Activated T-helper 17 cell treated with anti-CD3 and anti-CD28 coated beads, Interleukin-2, amount 50 U/mL, for 72 hours (primary cell): ENCODE results near the gene RPL36. TPM values are rescaled to one million over a fixed set of nuclear protein-coding genes. Genes with fewer than 3 reads are reported as not detected.
"Not testable (repeated sequence)": the region's sequence is repeated elsewhere in the genome, so short reads cannot be mapped to it uniquely, and the experiment has no call there.

Source experiments
- ATAC-seq: fragments of 150-1000 bp; cut with Tn5 transposase; replicated peaks from 2 replicates; pipeline ENCODE4 v1.10.0; 2021; ENCODE audit warnings: mild to moderate bottlenecking, moderate library complexity
- H3K27ac Mint-ChIP-seq: one replicate; pipeline ENCODE4 v1.8.0; 2022; ENCODE audit warnings: mixed read lengths
- H3K27me3 Mint-ChIP-seq: one replicate; pipeline ENCODE4 v1.8.0; 2022; ENCODE audit warnings: mixed read lengths
- H3K36me3 Mint-ChIP-seq: one replicate; pipeline ENCODE4 v1.8.0; 2022; ENCODE audit warnings: low read depth, mild to moderate bottlenecking, mixed read lengths
- H3K4me1 Mint-ChIP-seq: one replicate; pipeline ENCODE4 v1.8.0; 2022; ENCODE audit warnings: mixed read lengths
- H3K4me3 Mint-ChIP-seq: one replicate; pipeline ENCODE4 v1.8.0; 2022; ENCODE audit warnings: mild to moderate bottlenecking, mixed read lengths
- H3K9me3 Mint-ChIP-seq: one replicate; pipeline ENCODE4 v1.8.0; 2022; ENCODE audit warnings: mixed read lengths
- total RNA-seq, 2 donors: library from RNA; stranded (reverse); gene quantifications; one replicate each; pipeline ENCODE4 v1.2.3, GENCODE V29; 2022

RPL36 gene
- total RNA-seq, 2 donors from 2014 or later, result 860 to 1,029 TPM

DNA sequence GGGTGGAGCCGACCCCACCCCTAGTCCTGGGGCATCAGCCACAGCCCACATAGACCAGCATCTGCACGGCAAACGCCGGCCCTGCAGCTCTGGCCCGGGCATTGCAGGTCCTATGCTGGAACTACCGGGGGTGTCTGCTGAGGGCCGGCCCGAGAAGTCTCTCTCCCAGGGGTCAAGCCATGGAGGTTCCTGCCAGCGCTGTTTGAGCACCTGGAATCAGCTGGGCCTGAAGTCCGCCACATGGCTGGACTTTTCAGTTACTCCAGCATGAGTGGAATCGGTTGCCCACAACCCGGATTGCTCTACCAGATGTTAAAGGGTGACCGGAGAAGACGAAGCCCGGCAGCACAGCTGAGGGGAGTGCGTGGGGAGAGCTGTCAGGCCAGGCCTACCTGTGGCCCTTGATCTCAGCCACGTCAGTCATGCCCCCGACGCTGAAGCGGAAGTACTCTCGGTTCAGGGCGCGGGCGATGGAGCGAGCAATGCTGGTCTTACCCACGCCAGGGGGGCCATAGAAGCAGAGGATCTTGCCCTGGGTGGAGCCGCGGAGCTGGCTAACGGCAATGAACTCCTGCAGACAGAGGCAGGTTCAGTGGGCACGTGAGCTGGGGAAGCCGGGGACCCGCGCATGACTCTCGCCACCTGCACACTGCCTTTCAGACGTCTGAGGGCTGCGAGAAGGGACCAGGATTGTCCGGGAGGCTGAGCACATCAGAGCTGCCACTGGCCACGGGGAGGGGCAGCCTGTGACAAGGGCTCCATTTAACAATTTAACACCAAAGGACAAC, 8.7 kb downstream of the RPL36 start:
- H3K4me1 Mint-ChIP-seq, result peaks cover 5% of the 10 kb centered on the region
- H3K27ac Mint-ChIP-seq, result peak overlapping the region; percentile 22

DNA sequence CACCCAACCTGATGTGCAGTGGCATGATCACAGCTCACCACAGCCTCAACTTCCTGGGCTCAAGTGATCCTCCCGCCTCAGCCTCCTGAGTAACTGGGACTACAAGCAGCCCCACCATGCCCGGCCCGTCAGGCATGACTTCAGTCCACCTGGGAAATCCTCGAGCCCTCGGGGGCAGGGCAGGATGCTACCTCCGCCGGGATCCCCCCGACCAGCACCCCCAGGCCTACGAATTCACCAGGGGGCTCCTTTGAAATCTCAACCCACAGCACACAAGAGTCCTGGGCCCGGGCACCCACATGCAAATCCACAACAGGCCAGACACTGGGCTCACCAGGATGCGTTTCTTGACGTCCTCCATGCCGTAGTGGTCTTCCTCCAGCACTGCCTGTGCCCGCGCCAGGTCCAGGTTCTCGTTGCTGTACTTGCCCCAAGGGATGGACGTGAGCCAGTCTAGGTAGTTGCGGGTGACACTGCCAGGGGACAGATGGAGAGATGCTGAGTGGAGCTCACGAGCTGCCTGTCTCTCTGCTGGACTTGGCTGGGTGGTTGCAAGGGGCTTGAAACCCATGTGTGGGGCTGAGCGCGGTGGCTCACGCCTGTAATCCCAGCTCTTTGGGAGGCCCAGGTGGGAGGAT, 10.5 kb downstream of the RPL36 start:
- Mint-ChIP-seq H3K27ac (no peak overlapping the region), H3K27me3 (no peaks in the 10 kb centered on the region), H3K4me3 (no peak overlapping the region), H3K36me3 (peaks cover 80% of the 10 kb centered on the region), H3K4me1 (peaks cover 5% of the 10 kb centered on the region), H3K9me3 (no peaks in the 10 kb centered on the region)
- no peak for ATAC-seq

More for the DNA sequence above, 8.7 kb downstream of the RPL36 start:
- Mint-ChIP-seq H3K4me3 (no peak overlapping the region), H3K36me3 (peaks cover 81% of the 10 kb centered on the region), H3K9me3 (no peaks in the 10 kb centered on the region), H3K27me3 (no peaks in the 10 kb centered on the region)
- ATAC-seq, result no peak

DNA sequence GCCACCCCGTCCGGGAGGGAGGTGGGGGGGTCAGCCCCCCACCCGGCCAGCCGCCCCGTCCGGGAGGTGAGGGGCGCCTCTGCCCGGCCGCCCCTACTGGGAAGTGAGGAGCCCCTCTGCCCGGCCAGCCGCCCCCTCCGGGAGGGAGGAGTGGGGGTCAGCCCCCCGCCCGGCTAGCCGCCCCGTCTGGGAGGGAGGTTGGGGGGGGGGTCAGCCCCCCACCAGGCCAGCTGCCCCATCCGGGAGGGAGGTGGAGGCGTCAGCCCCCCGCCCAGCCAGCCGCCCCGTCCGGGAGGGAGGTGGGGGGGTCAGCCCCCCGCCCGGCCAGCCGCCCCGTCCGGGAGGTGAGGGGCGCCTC, 11.9 kb downstream of the RPL36 start:
- not testable (repeated sequence) for H3K27me3 Mint-ChIP-seq, H3K9me3 Mint-ChIP-seq, H3K4me3 Mint-ChIP-seq, H3K27ac Mint-ChIP-seq, H3K4me1 Mint-ChIP-seq, ATAC-seq
- peaks cover 85% of the 10 kb centered on the region for H3K36me3 Mint-ChIP-seq

DNA sequence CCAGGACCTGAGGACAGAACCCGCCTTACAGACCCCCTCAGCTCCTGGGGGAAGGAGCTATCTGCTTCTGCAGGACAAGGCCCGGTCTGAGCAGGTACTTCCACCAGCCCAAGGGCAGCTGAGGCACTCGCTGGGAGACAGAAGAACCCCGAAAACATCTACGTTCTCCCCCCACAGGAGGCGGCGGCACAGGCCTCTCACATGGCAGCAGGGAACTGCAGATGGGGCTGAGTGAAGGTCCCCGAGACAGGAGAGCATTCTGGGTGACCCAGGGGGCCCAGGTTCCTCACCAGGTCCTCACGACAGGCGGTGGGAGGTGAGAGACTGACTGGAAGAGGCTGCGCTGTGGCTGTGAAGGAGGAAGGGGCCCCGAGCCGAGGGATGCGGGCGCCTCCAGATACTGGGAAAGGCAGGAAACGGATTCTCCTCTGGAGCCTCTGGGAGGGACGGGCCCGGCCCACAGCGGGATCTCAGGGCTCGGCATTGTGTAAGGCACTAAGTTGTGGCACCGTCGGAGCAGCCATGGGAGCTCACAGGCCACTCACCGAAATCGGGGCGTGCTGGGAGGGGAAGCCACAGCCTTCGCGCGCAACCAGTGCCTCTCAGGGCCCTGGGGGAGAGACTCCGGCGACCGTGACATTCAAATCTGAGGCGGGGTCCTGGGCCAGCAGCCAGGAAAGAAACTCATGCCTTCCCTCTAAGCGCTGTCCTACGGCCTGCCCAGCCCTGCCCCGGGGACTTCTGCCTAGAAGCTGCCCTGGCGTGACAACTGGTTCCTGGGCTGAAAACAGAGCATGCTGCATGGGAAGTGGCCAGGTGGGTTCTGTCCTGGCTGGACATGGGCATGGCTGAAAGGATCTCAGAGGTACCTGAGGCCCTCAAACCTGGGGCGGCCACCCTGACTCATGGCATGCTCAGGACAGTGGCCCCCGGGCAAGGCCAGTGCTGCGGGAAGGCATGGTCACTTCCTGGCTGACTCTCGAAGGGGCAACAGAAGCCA, 14.0 kb downstream of the RPL36 start:
- H3K4me3 Mint-ChIP-seq, result no peak overlapping the region
- no peaks in the 10 kb centered on the region for H3K9me3 Mint-ChIP-seq
- H3K27ac Mint-ChIP-seq, result no peak overlapping the region
- no peak for ATAC-seq
- peaks cover 5% of the 10 kb centered on the region for H3K4me1 Mint-ChIP-seq
- peaks cover 88% of the 10 kb centered on the region for H3K36me3 Mint-ChIP-seq
- no peaks in the 10 kb centered on the region for H3K27me3 Mint-ChIP-seq

DNA sequence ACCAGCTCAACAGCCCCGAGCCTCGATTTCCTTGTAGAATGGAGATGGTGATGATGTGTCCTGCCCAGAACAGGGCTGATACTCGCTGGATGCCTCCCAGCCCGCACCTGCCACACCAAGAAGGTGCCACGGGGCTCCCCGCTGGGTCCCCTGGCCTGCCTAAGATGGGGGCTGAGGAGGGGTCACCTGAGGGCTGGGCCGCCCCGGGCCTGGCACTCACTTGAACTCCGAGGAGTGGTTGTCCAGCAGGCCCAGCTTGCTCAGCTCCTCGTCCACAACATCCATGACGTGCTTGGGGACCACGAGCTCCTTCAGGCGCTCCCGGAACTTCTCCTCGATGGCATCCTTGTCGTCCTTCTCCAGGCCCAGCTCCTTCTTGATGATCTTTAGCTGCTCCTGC, 15.5 kb downstream of the RPL36 start:
- H3K4me1 Mint-ChIP-seq, result peaks cover 5% of the 10 kb centered on the region
- no peak overlapping the region for H3K27ac Mint-ChIP-seq
- no peaks in the 10 kb centered on the region for H3K27me3 Mint-ChIP-seq
- H3K36me3 Mint-ChIP-seq, result peaks cover 92% of the 10 kb centered on the region
- H3K4me3 Mint-ChIP-seq, result no peak overlapping the region
- H3K9me3 Mint-ChIP-seq, result no peaks in the 10 kb centered on the region
- no peak for ATAC-seq

DNA sequence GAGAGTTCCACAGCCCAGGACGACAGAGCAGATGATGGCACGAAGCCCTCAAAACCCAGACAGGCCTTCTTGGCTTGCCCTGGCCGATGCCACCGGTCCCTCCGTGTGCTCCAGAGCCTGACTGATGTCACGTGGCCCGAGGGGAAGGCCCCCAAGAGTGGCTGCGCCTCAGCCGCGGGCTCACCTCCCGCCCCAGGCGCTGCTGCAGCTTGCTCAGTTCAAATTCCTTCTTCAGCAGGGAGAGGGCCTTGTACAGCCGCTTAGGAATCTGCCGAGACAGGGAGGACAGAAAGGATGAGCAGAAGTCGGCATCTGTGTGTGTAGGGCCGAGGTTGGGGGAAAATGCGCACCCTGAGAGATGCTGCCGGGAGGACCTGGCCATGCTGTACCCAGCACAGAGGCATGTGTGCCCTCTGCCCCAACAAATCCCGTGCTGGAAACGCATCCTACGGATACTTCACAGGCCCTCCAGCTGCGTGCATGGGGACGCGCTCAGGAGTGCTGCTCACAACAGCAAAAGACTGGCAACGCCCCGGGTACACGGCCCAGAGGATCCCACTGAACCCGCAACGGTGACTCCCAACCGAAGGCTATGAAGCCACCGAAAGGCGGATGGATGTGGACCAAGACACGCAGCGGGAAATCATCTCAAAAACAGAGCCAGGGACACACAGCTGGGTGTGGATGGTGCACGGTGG, 16.9 kb downstream of the RPL36 start:
- peaks cover 5% of the 10 kb centered on the region for H3K4me1 Mint-ChIP-seq
- no peak overlapping the region for H3K27ac Mint-ChIP-seq

DNA sequence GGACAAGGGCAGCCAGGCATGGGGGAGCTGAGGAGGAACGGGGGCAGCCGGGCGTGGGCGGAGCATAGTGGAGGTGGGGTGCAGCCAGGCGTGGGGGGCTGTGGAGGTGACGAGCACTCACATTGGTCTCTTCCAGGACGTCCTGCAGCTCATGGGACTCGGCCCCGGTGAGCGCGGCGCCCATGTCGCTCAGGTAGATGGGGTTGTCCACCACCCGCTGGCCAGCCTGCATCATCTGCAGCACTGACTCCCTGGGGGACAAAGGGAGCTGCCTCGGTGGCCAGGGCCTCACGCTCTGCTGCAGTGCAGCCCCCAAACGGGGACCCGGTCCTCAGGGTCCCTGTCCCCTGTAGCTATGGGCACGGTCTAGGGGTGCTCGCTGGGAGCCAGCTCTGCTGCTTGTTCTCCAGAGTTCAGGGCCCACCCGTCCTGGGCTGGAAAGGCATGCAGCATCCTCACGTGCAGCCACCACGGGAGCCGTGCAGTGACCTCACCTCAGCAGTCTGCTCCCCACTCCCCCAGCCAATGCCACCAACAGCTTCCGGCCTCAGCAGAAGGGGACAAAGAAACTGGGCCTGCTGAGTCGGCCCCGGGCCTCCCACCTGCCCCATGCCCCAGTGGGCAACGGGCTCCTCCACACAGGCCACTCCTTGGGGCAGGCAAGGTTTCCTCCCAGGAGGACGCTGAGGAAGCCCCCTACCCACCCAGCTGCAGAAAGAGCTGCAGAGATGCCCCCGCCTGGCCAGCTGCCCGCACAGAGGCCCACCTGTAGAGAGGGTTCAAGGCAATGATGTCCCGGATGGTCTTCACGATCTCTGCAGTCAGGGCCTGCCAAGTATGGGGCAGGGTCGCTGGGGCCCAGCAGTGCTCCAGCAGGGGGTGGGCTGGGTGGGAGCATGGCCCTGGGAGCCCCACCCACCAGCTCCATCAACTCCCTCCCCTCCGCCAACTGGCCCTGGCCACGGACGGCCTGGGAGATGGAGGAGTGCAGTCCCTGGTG, 17.8 kb downstream of the RPL36 start:
- H3K36me3 Mint-ChIP-seq, result peaks cover 98% of the 10 kb centered on the region
- H3K27ac Mint-ChIP-seq, result no peak overlapping the region
- H3K9me3 Mint-ChIP-seq, result no peaks in the 10 kb centered on the region
- peaks cover 5% of the 10 kb centered on the region for H3K4me1 Mint-ChIP-seq
- no peaks in the 10 kb centered on the region for H3K27me3 Mint-ChIP-seq
- ATAC-seq, result peak; percentile 28
- H3K4me3 Mint-ChIP-seq, result no peak overlapping the region

More for the DNA sequence above, 16.9 kb downstream of the RPL36 start:
- H3K4me3 Mint-ChIP-seq, result no peak overlapping the region
- ATAC-seq, result no peak
- no peaks in the 10 kb centered on the region for H3K27me3 Mint-ChIP-seq
- no peaks in the 10 kb centered on the region for H3K9me3 Mint-ChIP-seq
- H3K36me3 Mint-ChIP-seq, result peaks cover 92% of the 10 kb centered on the region

DNA sequence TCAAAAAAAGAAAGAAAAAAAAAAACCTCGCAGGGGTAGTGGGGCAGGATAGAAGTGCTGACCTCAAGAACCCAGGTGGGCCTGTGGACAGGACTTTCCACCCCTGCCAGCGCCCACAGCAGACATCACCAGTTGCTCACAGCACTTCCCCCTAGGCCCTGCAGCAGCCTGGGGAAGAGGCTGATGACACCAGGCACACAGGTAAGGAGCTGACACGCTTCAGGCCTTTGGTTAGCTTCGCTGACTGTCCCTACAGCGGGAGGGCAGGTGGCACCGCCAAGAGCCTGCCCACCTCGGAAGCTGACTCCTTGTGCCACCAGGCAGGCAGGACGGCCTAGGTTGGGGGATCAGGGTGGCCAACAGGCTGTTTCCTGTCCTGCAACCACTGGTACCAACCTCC, 20.9 kb downstream of the RPL36 start:
- Mint-ChIP-seq H3K4me1 (no peaks in the 10 kb centered on the region), H3K4me3 (no peak overlapping the region), H3K36me3 (peaks cover 92% of the 10 kb centered on the region), H3K27ac (no peak overlapping the region), H3K27me3 (no peaks in the 10 kb centered on the region), H3K9me3 (no peaks in the 10 kb centered on the region)
- ATAC-seq, result no peak

DNA sequence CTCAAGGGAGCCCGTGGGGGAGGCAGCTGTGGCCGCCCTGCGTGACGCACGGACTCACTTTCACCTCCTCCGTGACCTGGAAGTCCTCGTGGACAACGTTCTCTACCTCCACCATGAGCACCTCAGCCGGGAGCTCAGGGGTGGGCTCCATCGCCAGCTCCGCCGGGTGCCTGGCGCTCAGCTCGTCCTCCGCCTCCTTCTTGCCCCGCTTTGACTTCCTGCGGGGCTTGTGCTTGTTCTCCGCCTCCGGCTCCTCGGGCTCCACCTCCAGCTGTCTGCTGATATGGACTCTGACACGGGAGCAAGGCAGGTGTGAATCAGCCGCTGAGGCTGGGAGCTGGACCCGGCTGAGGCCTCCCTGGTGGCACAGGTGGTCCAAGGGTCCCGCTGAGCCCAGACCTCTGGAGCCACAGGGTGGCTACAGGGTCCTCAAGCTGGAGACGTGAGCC, 21.6 kb downstream of the RPL36 start:
- H3K4me3 Mint-ChIP-seq, result no peak overlapping the region
- ATAC-seq, result no peak
- H3K4me1 Mint-ChIP-seq, result no peaks in the 10 kb centered on the region

DNA sequence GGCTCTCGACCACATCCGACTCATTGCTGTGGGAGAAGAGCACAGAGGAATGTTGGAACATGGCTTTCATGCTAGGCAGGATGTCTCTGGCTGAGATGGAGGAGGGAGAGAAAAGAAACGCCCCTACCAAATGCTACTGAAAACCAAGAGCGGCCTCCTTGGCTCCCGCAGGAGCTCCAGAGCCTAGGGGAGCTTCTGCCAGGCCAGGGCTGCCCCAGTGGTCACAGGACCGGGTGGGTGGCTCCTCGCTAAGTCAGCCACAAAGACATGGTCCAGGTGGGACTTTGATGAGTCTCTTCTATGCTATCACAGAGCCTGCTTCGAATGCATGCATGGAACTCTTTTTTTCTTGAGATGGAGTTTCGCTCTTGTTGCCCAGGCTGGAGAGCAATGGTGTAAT, 23.1 kb downstream of the RPL36 start:
- ATAC-seq, result no peak
- Mint-ChIP-seq H3K27ac (no peak overlapping the region), H3K36me3 (peaks cover 92% of the 10 kb centered on the region), H3K27me3 (no peaks in the 10 kb centered on the region), H3K4me3 (no peak overlapping the region), H3K4me1 (peaks cover 7% of the 10 kb centered on the region), H3K9me3 (no peaks in the 10 kb centered on the region)

More for the DNA sequence above, 21.6 kb downstream of the RPL36 start:
- H3K36me3 Mint-ChIP-seq, result peaks cover 92% of the 10 kb centered on the region
- no peaks in the 10 kb centered on the region for H3K27me3 Mint-ChIP-seq
- no peaks in the 10 kb centered on the region for H3K9me3 Mint-ChIP-seq
- no peak overlapping the region for H3K27ac Mint-ChIP-seq

DNA sequence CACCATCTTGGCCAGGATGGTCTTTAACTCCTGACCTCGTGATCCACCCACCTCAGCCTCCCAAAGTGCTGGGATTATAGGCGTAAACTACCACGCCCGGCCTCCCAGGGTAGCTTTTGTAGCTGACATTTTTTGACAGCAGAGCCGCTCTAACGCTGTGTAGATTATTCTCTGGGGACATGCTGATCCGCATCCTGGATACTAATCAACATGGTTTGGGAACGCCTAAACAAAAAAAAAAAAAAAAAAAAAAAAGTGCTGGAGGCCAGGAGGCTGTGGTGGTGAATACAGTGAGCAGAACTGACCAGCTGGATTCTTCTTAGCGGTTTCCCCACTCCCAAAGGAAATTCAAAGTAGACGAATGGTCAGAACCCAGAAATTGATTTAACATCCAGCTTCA, 24.7 kb downstream of the RPL36 start:
- H3K36me3 Mint-ChIP-seq, result peaks cover 90% of the 10 kb centered on the region
- no peak overlapping the region for H3K27ac Mint-ChIP-seq
- H3K4me3 Mint-ChIP-seq, result no peak overlapping the region
- no peaks in the 10 kb centered on the region for H3K27me3 Mint-ChIP-seq
- H3K9me3 Mint-ChIP-seq, result no peaks in the 10 kb centered on the region
- no peak for ATAC-seq
- peaks cover 7% of the 10 kb centered on the region for H3K4me1 Mint-ChIP-seq

DNA sequence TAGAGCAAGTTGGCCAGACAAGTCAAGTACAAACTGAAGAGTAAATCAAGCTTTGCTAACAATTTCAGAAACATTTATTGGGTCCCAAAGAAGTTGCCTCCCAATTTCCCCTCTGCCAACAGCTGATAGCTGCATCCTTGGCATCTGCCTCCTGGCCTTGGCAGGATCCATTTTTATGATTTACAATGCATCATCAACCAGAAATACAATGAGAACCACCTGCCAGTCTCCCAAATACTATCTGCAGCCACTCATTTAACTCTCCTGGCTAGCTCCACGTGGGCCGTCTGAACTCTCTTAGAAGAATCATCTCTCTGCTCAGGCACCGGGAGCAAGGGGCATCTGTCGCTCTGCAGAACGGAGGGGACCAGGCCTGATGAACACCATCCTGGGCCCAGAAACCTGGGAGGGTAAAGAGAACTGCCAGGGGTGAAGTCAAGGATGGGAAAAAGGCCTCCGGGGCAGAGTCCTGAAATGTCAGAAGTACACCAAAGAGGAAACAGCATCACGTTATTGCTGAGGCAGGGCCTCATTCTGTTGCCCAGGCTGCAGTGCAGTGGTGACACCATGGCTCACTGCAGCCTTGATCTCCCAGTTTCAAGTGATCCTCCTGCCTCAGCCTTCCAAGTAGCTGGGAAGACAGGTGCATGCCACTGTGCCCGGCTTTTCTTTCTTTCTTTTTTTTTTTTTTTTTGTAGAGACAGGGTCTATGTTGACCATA, 27.3 kb downstream of the RPL36 start:
- no peaks in the 10 kb centered on the region for H3K27me3 Mint-ChIP-seq
- H3K36me3 Mint-ChIP-seq, result peaks cover 74% of the 10 kb centered on the region
- peaks cover 7% of the 10 kb centered on the region for H3K4me1 Mint-ChIP-seq
- ATAC-seq, result no peak
- H3K9me3 Mint-ChIP-seq, result no peaks in the 10 kb centered on the region
- peak overlapping the region; percentile 99 for H3K27ac Mint-ChIP-seq
- peak overlapping the region; percentile 99 for H3K4me3 Mint-ChIP-seq
